ENCODE results near the gene PTPRM. TPM values are rescaled to one million over a fixed set of nuclear protein-coding genes. Genes with fewer than 3 reads are reported as not detected.

The PTPRM gene
- polyA plus RNA-seq, 3 donors = 0.04 to 2.1 (median 0.66) TPM

DNA sequence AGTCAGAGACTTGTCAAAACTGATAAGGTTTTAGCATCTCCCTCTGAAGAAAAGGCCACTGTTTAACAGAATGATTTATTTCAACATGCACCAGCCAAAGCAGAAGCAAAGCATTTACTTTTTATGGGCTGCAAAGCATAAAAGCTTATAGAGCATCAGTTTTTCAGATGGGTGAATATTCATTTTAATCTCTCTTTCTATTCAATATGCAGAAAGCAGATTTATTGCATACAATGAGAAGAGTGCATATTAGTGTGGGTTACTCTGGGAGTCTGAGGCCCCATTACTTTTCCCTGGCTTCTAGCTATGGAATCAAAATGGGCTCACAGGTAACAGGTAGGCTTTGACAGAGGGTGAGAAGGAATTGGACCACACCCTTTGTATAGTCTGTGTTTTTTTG, 9.0 kb downstream of the PTPRM start:
- Histone ChIP-seq H3K9ac (ENCODE audit: insufficient read depth, low read length, poor library complexity, severe bottlenecking) (no peak overlapping the region), H2AFZ (ENCODE audit: insufficient read depth, low read depth, low read length, poor library complexity, severe bottlenecking) (no peak overlapping the region), H3K27me3 (ENCODE audit: control insufficient read depth in 2 of 2, insufficient read depth in 2 of 2, low read length in 2 of 2) (peaks cover 0 to 5% of the 10 kb centered on the region in 2 donors), H3K27ac (ENCODE audit: low read depth in 1 of 2, low read length in 2 of 2) (no peak overlapping the region), H4K20me1 (ENCODE audit: insufficient read depth, low read length) (no peaks in the 10 kb centered on the region), H3K4me3 (replicated peaks in 1 of 3; ENCODE audit: low read depth in 2 of 3, low read length in 3 of 3) (no peak overlapping the region), H3K4me2 (replicated peaks; ENCODE audit: extremely low read depth, low read length, poor library complexity, severe bottlenecking) (no peak overlapping the region), H3K9me3 (replicated peaks in 1 of 2; ENCODE audit: control insufficient read depth in 1 of 2, insufficient read depth in 1 of 2, low read length in 2 of 2) (no peaks in the 10 kb centered on the region), H3K4me1 (ENCODE audit: control insufficient read depth in 1 of 2, insufficient read depth in 2 of 2, low read length in 2 of 2) (no peaks in the 10 kb centered on the region), H3K79me2 (ENCODE audit: insufficient read depth, low read length) (no peaks in the 10 kb centered on the region), H3K36me3 (replicated peaks in 1 of 2; ENCODE audit: control insufficient read depth in 1 of 2, insufficient read depth in 2 of 2, low read length in 2 of 2) (no peaks in the 10 kb centered on the region)
- Mint-ChIP-seq H3K27me3 (ENCODE audit: low read depth in 3 of 3) (peaks cover 3 to 14% (median 4%) of the 10 kb centered on the region in 3 donors), H3K4me3 (no peak overlapping the region), H3K9me3 (peaks cover 0 to 3% (median 0%) of the 10 kb centered on the region in 7 donors), H3K4me1 (peaks cover 6% of the 10 kb centered on the region), H3K27ac (no peak overlapping the region), H3K36me3 (no peaks in the 10 kb centered on the region)
- DNase-seq = no peak
- intact Hi-C loops (cut with micrococcal nuclease) = no loop called here
- TF ChIP-seq, protein P1, sequence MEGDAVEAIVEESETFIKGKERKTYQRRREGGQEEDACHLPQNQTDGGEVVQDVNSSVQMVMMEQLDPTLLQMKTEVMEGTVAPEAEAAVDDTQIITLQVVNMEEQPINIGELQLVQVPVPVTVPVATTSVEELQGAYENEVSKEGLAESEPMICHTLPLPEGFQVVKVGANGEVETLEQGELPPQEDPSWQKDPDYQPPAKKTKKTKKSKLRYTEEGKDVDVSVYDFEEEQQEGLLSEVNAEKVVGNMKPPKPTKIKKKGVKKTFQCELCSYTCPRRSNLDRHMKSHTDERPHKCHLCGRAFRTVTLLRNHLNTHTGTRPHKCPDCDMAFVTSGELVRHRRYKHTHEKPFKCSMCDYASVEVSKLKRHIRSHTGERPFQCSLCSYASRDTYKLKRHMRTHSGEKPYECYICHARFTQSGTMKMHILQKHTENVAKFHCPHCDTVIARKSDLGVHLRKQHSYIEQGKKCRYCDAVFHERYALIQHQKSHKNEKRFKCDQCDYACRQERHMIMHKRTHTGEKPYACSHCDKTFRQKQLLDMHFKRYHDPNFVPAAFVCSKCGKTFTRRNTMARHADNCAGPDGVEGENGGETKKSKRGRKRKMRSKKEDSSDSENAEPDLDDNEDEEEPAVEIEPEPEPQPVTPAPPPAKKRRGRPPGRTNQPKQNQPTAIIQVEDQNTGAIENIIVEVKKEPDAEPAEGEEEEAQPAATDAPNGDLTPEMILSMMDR (IDR thresholded peaks at IDR 0.05) = no peak

DNA sequence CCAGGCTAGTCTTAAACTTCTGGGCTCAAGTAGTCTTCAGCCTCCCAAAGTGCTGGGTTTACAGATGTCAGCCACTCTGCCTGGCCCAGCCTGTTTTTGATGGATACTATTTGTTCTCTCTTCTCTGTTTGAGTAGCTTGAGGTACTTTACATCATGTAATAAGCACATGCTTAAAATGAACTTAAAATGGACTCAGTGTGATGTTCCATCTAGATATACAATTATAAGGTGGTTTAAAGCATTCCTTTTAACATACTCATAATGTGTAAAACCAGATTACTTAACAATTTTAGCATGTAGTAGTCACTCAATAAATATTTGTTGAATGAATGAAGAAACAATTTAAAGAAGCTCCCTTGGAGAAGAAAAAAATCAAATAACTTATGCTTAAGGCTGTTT, 9.6 kb downstream of the PTPRM start:
- H4K20me1 ChIP-seq (ENCODE audit: insufficient read depth, low read length) = no peaks in the 10 kb centered on the region
- H3K27me3 ChIP-seq (ENCODE audit: control insufficient read depth in 2 of 2, insufficient read depth in 2 of 2, low read length in 2 of 2) = peaks cover 0 to 2% of the 10 kb centered on the region in 2 donors
- H3K36me3 Mint-ChIP-seq = no peaks in the 10 kb centered on the region
- H3K9me3 ChIP-seq (replicated peaks in 1 of 2; ENCODE audit: control insufficient read depth in 1 of 2, insufficient read depth in 1 of 2, low read length in 2 of 2) = no peaks in the 10 kb centered on the region
- no peak overlapping the region for H3K4me2 ChIP-seq (replicated peaks; ENCODE audit: extremely low read depth, low read length, poor library complexity, severe bottlenecking)
- H3K27me3 Mint-ChIP-seq (ENCODE audit: low read depth in 3 of 3) = peaks cover 2 to 10% (median 3%) of the 10 kb centered on the region in 3 donors
- H3K9me3 Mint-ChIP-seq = peaks cover 0 to 3% (median 0%) of the 10 kb centered on the region in 7 donors
- intact Hi-C loops (cut with micrococcal nuclease) = no loop called here
- no peak overlapping the region for H3K27ac Mint-ChIP-seq
- no peak overlapping the region for H2AFZ ChIP-seq (ENCODE audit: insufficient read depth, low read depth, low read length, poor library complexity, severe bottlenecking)
- DNase-seq = no peak
- no peaks in the 10 kb centered on the region for H3K79me2 ChIP-seq (ENCODE audit: insufficient read depth, low read length)
- no peak overlapping the region for H3K27ac ChIP-seq (ENCODE audit: low read depth in 1 of 2, low read length in 2 of 2)
- H3K4me1 ChIP-seq (ENCODE audit: control insufficient read depth in 1 of 2, insufficient read depth in 2 of 2, low read length in 2 of 2) = no peaks in the 10 kb centered on the region
- no peak overlapping the region for H3K4me3 ChIP-seq (replicated peaks in 1 of 3; ENCODE audit: low read depth in 2 of 3, low read length in 3 of 3)
- peaks cover 6% of the 10 kb centered on the region for H3K4me1 Mint-ChIP-seq
- H3K36me3 ChIP-seq (replicated peaks in 1 of 2; ENCODE audit: control insufficient read depth in 1 of 2, insufficient read depth in 2 of 2, low read length in 2 of 2) = no peaks in the 10 kb centered on the region
- H3K9ac ChIP-seq (ENCODE audit: insufficient read depth, low read length, poor library complexity, severe bottlenecking) = no peak overlapping the region
- H3K4me3 Mint-ChIP-seq = no peak overlapping the region
- TF ChIP-seq, protein P1 (IDR thresholded peaks at IDR 0.05) = no peak
